ENCODE data around the gene ALKBH8.

Gene ALKBH8

GRCh38 chr11:107562647-107563208 is 2.8 kb downstream of the ALKBH8 start:
- peaks cover 20% of the 10 kb centered on the region; the same call in 1 of the 2 replicates for H3K36me3 ChIP-seq (ENCODE audit: low read length)
- no peaks in the 10 kb centered on the region for H3K9me2 ChIP-seq (replicated peaks; ENCODE audit: insufficient read depth, low read length)
- H2AFZ ChIP-seq (ENCODE audit: low read depth, low read length, severe bottlenecking), result no peak overlapping the region
- H3K9ac ChIP-seq (ENCODE audit: low read length), result 0 out of 2 replicates have a peak overlapping the region, but pooled peaks have one; percentile 9
- H3K79me2 ChIP-seq (ENCODE audit: insufficient read depth, low read length), result peaks cover 52% of the 10 kb centered on the region
- no peak overlapping the region for H3K27ac ChIP-seq (ENCODE audit: low read depth, low read length)
- H3F3A ChIP-seq (ENCODE audit: insufficient read depth), result peaks cover 40% of the 10 kb centered on the region
- no peaks in the 10 kb centered on the region for H3K27me3 ChIP-seq (ENCODE audit: low read length)
- TF ChIP-seq EZH2phosphoT487 (conservative IDR thresholded peaks at IDR 0.05; ENCODE audit: low read length), result no peak
- H3K4me2 ChIP-seq (ENCODE audit: low read depth, low read length, poor library complexity, severe bottlenecking), result peak overlapping the region; percentile 70
- no peaks in the 10 kb centered on the region for H3K9me3 ChIP-seq (ENCODE audit: insufficient read depth, low read length)
- H4K20me1 ChIP-seq (ENCODE audit: low read depth, low read length), result no peaks in the 10 kb centered on the region
- no peak overlapping the region for H3K4me3 ChIP-seq (ENCODE audit: insufficient read depth, low read length, poor library complexity, severe bottlenecking)

GRCh38 chr11:107561688-107562087 is 3.8 kb downstream of the ALKBH8 start:
- H3K79me2 ChIP-seq (ENCODE audit: insufficient read depth, low read length), result peaks cover 58% of the 10 kb centered on the region
- no peak overlapping the region for H3K9ac ChIP-seq (ENCODE audit: low read length)
- H3K36me3 ChIP-seq (ENCODE audit: low read length), result peaks cover 20% of the 10 kb centered on the region; the same call in 1 of the 2 replicates
- H4K20me1 ChIP-seq (ENCODE audit: low read depth, low read length), result no peaks in the 10 kb centered on the region
- no peaks in the 10 kb centered on the region for H3K9me2 ChIP-seq (replicated peaks; ENCODE audit: insufficient read depth, low read length)
- H3K27me3 ChIP-seq (ENCODE audit: low read length), result no peaks in the 10 kb centered on the region
- no peak overlapping the region for H2AFZ ChIP-seq (ENCODE audit: low read depth, low read length, severe bottlenecking)
- H3K4me3 ChIP-seq (ENCODE audit: insufficient read depth, low read length, poor library complexity, severe bottlenecking), result no peak overlapping the region
- H3K27ac ChIP-seq (ENCODE audit: low read depth, low read length), result no peak overlapping the region
- no peak overlapping the region for H3K4me2 ChIP-seq (ENCODE audit: low read depth, low read length, poor library complexity, severe bottlenecking)
- H3K9me3 ChIP-seq (ENCODE audit: insufficient read depth, low read length), result no peaks in the 10 kb centered on the region
- TF ChIP-seq EZH2phosphoT487 (conservative IDR thresholded peaks at IDR 0.05; ENCODE audit: low read length), result no peak
- TF ChIP-seq CTCF (IDR thresholded peaks at IDR 0.05; ENCODE audit: insufficient read depth, low read length, poor library complexity, severe bottlenecking), result no peak
- peaks cover 30% of the 10 kb centered on the region for H3F3A ChIP-seq (ENCODE audit: insufficient read depth)

GRCh38 chr11:107550304-107550703 is 15.2 kb downstream of the ALKBH8 start:
- H4K20me1 ChIP-seq (ENCODE audit: low read depth, low read length), result no peaks in the 10 kb centered on the region
- no peak overlapping the region for H3K9ac ChIP-seq (ENCODE audit: low read length)
- H3F3A ChIP-seq (ENCODE audit: insufficient read depth), result peaks cover 4% of the 10 kb centered on the region; the same call in 1 of the 2 replicates
- H3K27me3 ChIP-seq (ENCODE audit: low read length), result no peaks in the 10 kb centered on the region
- peaks cover 33% of the 10 kb centered on the region for H3K36me3 ChIP-seq (ENCODE audit: low read length)
- H2AFZ ChIP-seq (ENCODE audit: low read depth, low read length, severe bottlenecking), result no peak overlapping the region
- no peaks in the 10 kb centered on the region for H3K9me3 ChIP-seq (ENCODE audit: insufficient read depth, low read length)
- no peaks in the 10 kb centered on the region for H3K9me2 ChIP-seq (replicated peaks; ENCODE audit: insufficient read depth, low read length)
- no peak overlapping the region for H3K4me3 ChIP-seq (ENCODE audit: insufficient read depth, low read length, poor library complexity, severe bottlenecking)
- no peaks in the 10 kb centered on the region for H3K79me2 ChIP-seq (ENCODE audit: insufficient read depth, low read length)
- no peak overlapping the region for H3K4me2 ChIP-seq (ENCODE audit: low read depth, low read length, poor library complexity, severe bottlenecking)
- H3K27ac ChIP-seq (ENCODE audit: low read depth, low read length), result no peak overlapping the region
- TF ChIP-seq EZH2phosphoT487 (conservative IDR thresholded peaks at IDR 0.05; ENCODE audit: low read length) (no peak), CTCF (IDR thresholded peaks at IDR 0.05; ENCODE audit: insufficient read depth, low read length, poor library complexity, severe bottlenecking) (no peak)

- H3K9me3 ChIP-seq (ENCODE audit: insufficient read depth, low read length), result no peaks in the 10 kb centered on the region
- no peak overlapping the region for H3K4me3 ChIP-seq (ENCODE audit: insufficient read depth, low read length, poor library complexity, severe bottlenecking)
- H4K20me1 ChIP-seq (ENCODE audit: low read depth, low read length), result no peaks in the 10 kb centered on the region
- no peaks in the 10 kb centered on the region for H3K9me2 ChIP-seq (replicated peaks; ENCODE audit: insufficient read depth, low read length)
- H3K27me3 ChIP-seq (ENCODE audit: low read length), result no peaks in the 10 kb centered on the region
- H3K27ac ChIP-seq (ENCODE audit: low read depth, low read length), result no peak overlapping the region
- H3K79me2 ChIP-seq (ENCODE audit: insufficient read depth, low read length), result no peaks in the 10 kb centered on the region
- no peak overlapping the region for H2AFZ ChIP-seq (ENCODE audit: low read depth, low read length, severe bottlenecking)
- TF ChIP-seq CTCF (IDR thresholded peaks at IDR 0.05; ENCODE audit: insufficient read depth, low read length, poor library complexity, severe bottlenecking) (no peak), EZH2phosphoT487 (conservative IDR thresholded peaks at IDR 0.05; ENCODE audit: low read length) (no peak)
- H3K9ac ChIP-seq (ENCODE audit: low read length), result no peak overlapping the region
- peaks cover 4% of the 10 kb centered on the region; the same call in 1 of the 2 replicates for H3F3A ChIP-seq (ENCODE audit: insufficient read depth)
- H3K36me3 ChIP-seq (ENCODE audit: low read length), result peaks cover 31% of the 10 kb centered on the region
- no peak overlapping the region for H3K4me2 ChIP-seq (ENCODE audit: low read depth, low read length, poor library complexity, severe bottlenecking)
Observed at GRCh38 chr11:107549954-107550285, 15.6 kb downstream of the ALKBH8 start.
